Measurements from ENCODE around the gene HTD2. TPM values are rescaled to one million over a fixed set of nuclear protein-coding genes. Genes with fewer than 3 reads are reported as not detected.
A peak's percentile ranks its signal among the peaks of the same experiment; 100 is the strongest.

Gene HTD2
- 10 to 100 TPM; 14.1 to 26.2 (median 21.7) TPM for total RNA-seq

- H3K27me3 ChIP-seq: peaks cover 0 to 2% (median 0%) of the 10 kb centered on the region in 3 donors
- in situ Hi-C loops (cut with MboI; ENCODE audit: low sequenced_read_pairs in 4 of 4): loop anchor here in 3 of 4 donors (10.0 kb wide), 3 partner anchors 71 to 189 kb away; partner anchors contain the start of genes ABHD6 (in 1 of the 3) and KCTD6 (in 1 of the 3)
- H3K9me3 ChIP-seq: no peaks in the 10 kb centered on the region
- DNase-seq (peak; percentile 96 to 98), ATAC-seq (peak; percentile 87 to 90)
- TF ChIP-seq CTCF (IDR thresholded peaks at IDR 0.05 in 4 of 5, conservative IDR thresholded peaks at IDR 0.05 in 1 of 5) (peak; percentile 92 to 97 (median 95)), POLR2A (IDR thresholded peaks at IDR 0.05) (peak; percentile 80 to 86)
- intact Hi-C loops (cut with DNase I; ENCODE audit: low total_unique reads): loop anchor here (1.0 to 5.0 kb wide), 8 partner anchors 26 to 709 kb away; partner anchors contain the start of genes ABHD6, ARF4, KCTD6 and PDHB
- H3K4me3 ChIP-seq: peak within 1 kb of the TSS; percentile 60 to 88 (median 80)
- H3K27ac ChIP-seq: peak within 1 kb of the TSS; percentile 89 to 99 (median 95)
- H3K36me3 ChIP-seq: peaks cover 0 to 12% of the 10 kb centered on the region in 2 donors
- peaks cover 30 to 35% of the 10 kb centered on the region in 2 donors for H3K4me1 ChIP-seq
These were observed at the start of gene HTD2, which contains the start of gene RPP14 for GRCh38 chr3:58305882-58306711. HTD2 (plus strand) TSS chr3:58306520; CDS start chr3:58317614, 11,094 bp downstream. RPP14 (plus strand) TSS chr3:58306245; CDS start chr3:58310330, 4,085 bp downstream.

- intact Hi-C loops (cut with DNase I; ENCODE audit: low total_unique reads) (no loop called here), in situ Hi-C loops (cut with MboI; ENCODE audit: low sequenced_read_pairs in 4 of 4) (no loop called here)
- no peak for DNase-seq
- no peak overlapping the region for H3K4me3 ChIP-seq
- H3K27ac ChIP-seq: no peak overlapping the region
- no peak for TF ChIP-seq POLR2A (IDR thresholded peaks at IDR 0.05)
- TF ChIP-seq CTCF (IDR thresholded peaks at IDR 0.05 in 4 of 5, conservative IDR thresholded peaks at IDR 0.05 in 1 of 5): no peak
- peaks cover 0 to 5% of the 10 kb centered on the region in 2 donors for H3K4me1 ChIP-seq
- H3K27me3 ChIP-seq: no peaks in the 10 kb centered on the region
- ATAC-seq: no peak
- peaks cover 0 to 8% of the 10 kb centered on the region in 2 donors for H3K36me3 ChIP-seq
- H3K9me3 ChIP-seq: no peaks in the 10 kb centered on the region
These were observed 47.8 kb upstream of the HTD2 start for GRCh38 chr3:58258392-58259055.

- no peaks in the 10 kb centered on the region for H3K27me3 ChIP-seq
- ATAC-seq (peak in 1 of 2 donors; percentile 69), DNase-seq (no peak)
- peaks cover 0 to 8% of the 10 kb centered on the region in 2 donors for H3K36me3 ChIP-seq
- H3K27ac ChIP-seq: peak overlapping the region in 1 of 4 donors; percentile 51
- in situ Hi-C loops (cut with MboI; ENCODE audit: low sequenced_read_pairs in 4 of 4): no loop called here
- TF ChIP-seq CTCF (IDR thresholded peaks at IDR 0.05 in 4 of 5, conservative IDR thresholded peaks at IDR 0.05 in 1 of 5) (no peak), POLR2A (IDR thresholded peaks at IDR 0.05) (no peak)
- no peaks in the 10 kb centered on the region for H3K9me3 ChIP-seq
- intact Hi-C loops (cut with DNase I; ENCODE audit: low total_unique reads): no loop called here
- no peak overlapping the region for H3K4me3 ChIP-seq
- H3K4me1 ChIP-seq: no peaks in the 10 kb centered on the region
These were observed 46.0 kb upstream of the HTD2 start for GRCh38 chr3:58260261-58260731.

- peak; percentile 39 to 73 for ATAC-seq
- peak in 1 of 2 donors; percentile 22 for DNase-seq
- peaks cover 0 to 8% of the 10 kb centered on the region in 2 donors for H3K36me3 ChIP-seq
- H3K9me3 ChIP-seq: no peaks in the 10 kb centered on the region
- H3K4me1 ChIP-seq: no peaks in the 10 kb centered on the region
- no peaks in the 10 kb centered on the region for H3K27me3 ChIP-seq
- TF ChIP-seq POLR2A (IDR thresholded peaks at IDR 0.05): no peak
- peak overlapping the region in 1 of 4 donors; percentile 51 for H3K27ac ChIP-seq
- intact Hi-C loops (cut with DNase I; ENCODE audit: low total_unique reads): no loop called here
- in situ Hi-C loops (cut with MboI; ENCODE audit: low sequenced_read_pairs in 4 of 4): no loop called here
- no peak overlapping the region for H3K4me3 ChIP-seq
These were observed 45.6 kb upstream of the HTD2 start for GRCh38 chr3:58260733-58261132.

Data from gastrocnemius medialis (tissue), 4 donors.